ENCODE results near the gene SDE2.

DNA sequence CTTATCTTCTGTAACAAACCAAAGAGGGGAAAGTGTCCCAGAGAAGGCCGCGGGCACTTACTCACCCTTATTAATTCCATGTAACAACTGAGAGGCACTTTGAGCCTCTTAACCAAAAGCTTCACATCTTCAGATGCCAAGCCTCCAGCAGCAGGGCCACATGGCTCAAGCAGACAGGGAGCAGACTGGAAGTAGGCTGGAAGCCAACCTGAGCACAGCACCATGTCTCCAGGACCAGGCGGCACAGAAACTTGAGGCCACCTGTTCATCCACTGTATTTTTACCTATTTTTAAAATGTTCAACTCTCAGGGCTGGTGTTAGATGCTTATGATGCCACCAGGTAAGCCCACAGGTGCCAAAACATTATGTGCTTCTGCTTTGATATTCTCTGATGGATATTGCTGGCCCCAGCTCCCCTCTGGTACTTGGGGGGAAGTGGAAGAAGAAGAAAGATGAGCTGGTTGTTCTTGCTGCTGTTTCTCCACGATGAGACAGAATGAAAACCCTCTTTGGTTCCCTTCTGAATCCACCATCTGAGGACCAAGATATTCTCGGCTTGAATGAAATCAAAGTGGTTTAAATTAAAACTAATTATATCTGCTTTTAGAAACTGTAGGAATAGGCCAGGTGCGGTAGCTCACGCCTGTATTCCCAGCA, 30.6 kb upstream of the SDE2 start:
- TF ChIP-seq, protein P1, sequence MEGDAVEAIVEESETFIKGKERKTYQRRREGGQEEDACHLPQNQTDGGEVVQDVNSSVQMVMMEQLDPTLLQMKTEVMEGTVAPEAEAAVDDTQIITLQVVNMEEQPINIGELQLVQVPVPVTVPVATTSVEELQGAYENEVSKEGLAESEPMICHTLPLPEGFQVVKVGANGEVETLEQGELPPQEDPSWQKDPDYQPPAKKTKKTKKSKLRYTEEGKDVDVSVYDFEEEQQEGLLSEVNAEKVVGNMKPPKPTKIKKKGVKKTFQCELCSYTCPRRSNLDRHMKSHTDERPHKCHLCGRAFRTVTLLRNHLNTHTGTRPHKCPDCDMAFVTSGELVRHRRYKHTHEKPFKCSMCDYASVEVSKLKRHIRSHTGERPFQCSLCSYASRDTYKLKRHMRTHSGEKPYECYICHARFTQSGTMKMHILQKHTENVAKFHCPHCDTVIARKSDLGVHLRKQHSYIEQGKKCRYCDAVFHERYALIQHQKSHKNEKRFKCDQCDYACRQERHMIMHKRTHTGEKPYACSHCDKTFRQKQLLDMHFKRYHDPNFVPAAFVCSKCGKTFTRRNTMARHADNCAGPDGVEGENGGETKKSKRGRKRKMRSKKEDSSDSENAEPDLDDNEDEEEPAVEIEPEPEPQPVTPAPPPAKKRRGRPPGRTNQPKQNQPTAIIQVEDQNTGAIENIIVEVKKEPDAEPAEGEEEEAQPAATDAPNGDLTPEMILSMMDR (IDR thresholded peaks at IDR 0.05 in 8 of 11, conservative IDR thresholded peaks at IDR 0.05 in 3 of 11), result no peak
- TF ChIP-seq POLR2A (IDR thresholded peaks at IDR 0.05), result no peak
